Kidney epithelial cell (primary cell): ENCODE data around the gene SLC6A12. TPM values are rescaled to one million over a fixed set of nuclear protein-coding genes. Genes with fewer than 3 reads are reported as not detected.
"Not testable (repeated sequence)": the region's sequence is repeated elsewhere in the genome, so short reads cannot be mapped to it uniquely, and the experiment has no call there.

Experiments
- DNase-seq: peaks from one replicate; pipeline ENCODE4 v3.0.0-alpha.2; 2010; ENCODE audit warnings: low read depth
- H3K27me3 ChIP-seq: 2 replicates; pipeline ENCODE4 v1.6.0; 2011; ENCODE audit warnings: low read length; ENCODE audit not compliant: control insufficient read depth, insufficient read depth
- H3K36me3 ChIP-seq: 2 replicates; pipeline ENCODE4 v1.5.1; 2011; ENCODE audit warnings: low read length; ENCODE audit not compliant: control insufficient read depth, insufficient read depth
- H3K4me3 ChIP-seq: 2 replicates; pipeline ENCODE4 v1.5.1; 2011; ENCODE audit warnings: low read depth, mild to moderate bottlenecking, control low read depth, low read length
- total RNA-seq: library from RNA; depleted of rRNA; stranded (reverse); fragments of >200 nt; gene quantifications from 2 replicates; pipeline ENCODE4 v1.2.3, GENCODE V29; 2015
- TF ChIP-seq, protein P1 (sequence below): IDR thresholded peaks from 2 replicates; pipeline ENCODE4 v1.5.1; 2011; ENCODE audit warnings: mild to moderate bottlenecking, moderate library complexity, low read length, control low read depth, inconsistent platforms; ENCODE audit not compliant: insufficient read depth, poor library complexity, severe bottlenecking

Gene SLC6A12
- total RNA-seq, 1 donor from 2014 or later, result not detected

- TF ChIP-seq, protein P1, sequence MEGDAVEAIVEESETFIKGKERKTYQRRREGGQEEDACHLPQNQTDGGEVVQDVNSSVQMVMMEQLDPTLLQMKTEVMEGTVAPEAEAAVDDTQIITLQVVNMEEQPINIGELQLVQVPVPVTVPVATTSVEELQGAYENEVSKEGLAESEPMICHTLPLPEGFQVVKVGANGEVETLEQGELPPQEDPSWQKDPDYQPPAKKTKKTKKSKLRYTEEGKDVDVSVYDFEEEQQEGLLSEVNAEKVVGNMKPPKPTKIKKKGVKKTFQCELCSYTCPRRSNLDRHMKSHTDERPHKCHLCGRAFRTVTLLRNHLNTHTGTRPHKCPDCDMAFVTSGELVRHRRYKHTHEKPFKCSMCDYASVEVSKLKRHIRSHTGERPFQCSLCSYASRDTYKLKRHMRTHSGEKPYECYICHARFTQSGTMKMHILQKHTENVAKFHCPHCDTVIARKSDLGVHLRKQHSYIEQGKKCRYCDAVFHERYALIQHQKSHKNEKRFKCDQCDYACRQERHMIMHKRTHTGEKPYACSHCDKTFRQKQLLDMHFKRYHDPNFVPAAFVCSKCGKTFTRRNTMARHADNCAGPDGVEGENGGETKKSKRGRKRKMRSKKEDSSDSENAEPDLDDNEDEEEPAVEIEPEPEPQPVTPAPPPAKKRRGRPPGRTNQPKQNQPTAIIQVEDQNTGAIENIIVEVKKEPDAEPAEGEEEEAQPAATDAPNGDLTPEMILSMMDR, result no peak
- Histone ChIP-seq H3K4me3 (no peak overlapping the region), H3K36me3 (no peaks in the 10 kb centered on the region), H3K27me3 (peaks cover 6% of the 10 kb centered on the region)
- DNase-seq, result no peak
Measured at GRCh38 chr12:238116-238515, 24.2 kb upstream of the SLC6A12 start.

- TF ChIP-seq, protein P1, result no peak
- H3K27me3 ChIP-seq, result peaks cover 11% of the 10 kb centered on the region
Measured at GRCh38 chr12:237026-237815, 23.3 kb upstream of the SLC6A12 start.

DNA sequence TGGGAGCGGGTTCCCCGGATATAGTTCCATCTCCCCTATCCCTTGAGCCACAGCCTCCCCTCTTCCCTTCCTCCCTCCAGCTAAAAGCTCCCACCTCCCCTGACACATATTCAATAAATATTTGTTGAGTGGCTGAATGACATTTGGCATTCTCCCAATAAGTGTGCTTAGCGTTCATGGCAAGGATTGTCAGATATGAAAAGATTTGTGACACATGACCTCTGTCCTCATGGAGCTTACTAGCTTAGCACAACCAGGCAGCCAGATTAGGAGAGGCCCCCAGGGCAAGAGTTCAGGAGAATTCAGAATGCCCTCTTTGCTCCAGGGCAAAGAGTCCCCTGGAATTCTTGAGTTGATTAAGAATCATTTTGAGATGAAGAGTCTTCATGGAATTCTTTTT, 22.5 kb upstream of the SLC6A12 start:
- TF ChIP-seq, protein P1, result no peak
- Histone ChIP-seq H3K36me3 (no peaks in the 10 kb centered on the region), H3K27me3 (peaks cover 15% of the 10 kb centered on the region), H3K4me3 (no peak overlapping the region)
- no peak for DNase-seq

More at GRCh38 chr12:237026-237815, 23.3 kb upstream of the SLC6A12 start:
- Histone ChIP-seq H3K4me3 (no peak overlapping the region), H3K36me3 (no peaks in the 10 kb centered on the region)
- no peak for DNase-seq

DNA sequence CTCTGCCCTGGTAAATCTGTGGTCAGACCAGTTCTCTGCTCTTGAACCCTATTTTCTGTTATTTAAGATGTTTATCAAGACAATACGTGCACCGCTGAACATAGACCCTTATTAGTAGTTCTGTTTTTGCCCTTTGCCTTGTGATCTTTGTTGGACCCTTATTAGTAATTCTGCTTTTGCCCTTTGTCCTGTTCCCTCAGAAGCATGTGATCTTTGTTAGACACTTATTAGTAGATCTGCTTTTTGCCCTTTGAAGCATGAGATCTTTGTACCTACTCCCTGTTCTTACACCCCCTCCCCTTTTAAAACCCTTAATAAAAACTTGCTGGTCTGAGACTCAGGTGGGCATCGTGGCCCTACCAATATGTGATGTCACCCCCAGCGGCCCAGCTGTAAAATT, 22.0 kb upstream of the SLC6A12 start:
- not testable (repeated sequence) for H3K4me3 ChIP-seq, DNase-seq, H3K36me3 ChIP-seq
- H3K27me3 ChIP-seq, result peaks cover 20% of the 10 kb centered on the region

GRCh38 chr12:234891-235415, 21.0 kb upstream of the SLC6A12 start:
- no peaks in the 10 kb centered on the region for H3K36me3 ChIP-seq
- TF ChIP-seq, protein P1, result no peak
- no peak for DNase-seq
- H3K4me3 ChIP-seq, result no peak overlapping the region
- H3K27me3 ChIP-seq, result peaks cover 21% of the 10 kb centered on the region

DNA sequence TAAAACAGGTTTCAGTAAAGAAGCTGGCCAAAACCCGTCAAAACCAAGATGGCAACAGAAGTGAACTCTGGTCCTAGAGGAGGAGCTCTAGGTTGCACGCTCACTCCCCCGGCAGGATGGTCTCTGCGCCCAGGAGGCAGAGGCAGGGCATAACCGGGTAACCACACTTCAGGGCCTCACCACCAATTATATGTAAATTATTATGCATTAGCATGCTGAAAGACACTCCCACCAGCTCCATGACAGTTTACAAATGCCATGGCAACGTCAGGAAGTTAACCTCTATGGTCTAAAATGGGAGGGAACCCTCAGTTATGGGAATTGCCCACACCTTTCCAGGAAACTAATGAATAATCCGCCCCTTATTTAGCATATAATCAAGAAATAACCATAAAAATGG, 20.1 kb upstream of the SLC6A12 start:
- TF ChIP-seq, protein P1, result no peak

More for the DNA sequence above, 20.1 kb upstream of the SLC6A12 start:
- DNase-seq, result no peak
- H3K4me3 ChIP-seq, result no peak overlapping the region
- peaks cover 23% of the 10 kb centered on the region for H3K27me3 ChIP-seq
- H3K36me3 ChIP-seq, result no peaks in the 10 kb centered on the region
